Stimulated activated CD4-positive, alpha-beta T cell treated with anti-CD3 and anti-CD28 coated beads, Interleukin-2, amount 100 ng/mL, for 24 hours (primary cell): ENCODE measurements around the gene ITGB4.

Experiments used
- DNase-seq, 2 donors: peaks; one replicate each; pipeline ENCODE4 v3.0.0-alpha.2; 2020

ITGB4 gene

DNA sequence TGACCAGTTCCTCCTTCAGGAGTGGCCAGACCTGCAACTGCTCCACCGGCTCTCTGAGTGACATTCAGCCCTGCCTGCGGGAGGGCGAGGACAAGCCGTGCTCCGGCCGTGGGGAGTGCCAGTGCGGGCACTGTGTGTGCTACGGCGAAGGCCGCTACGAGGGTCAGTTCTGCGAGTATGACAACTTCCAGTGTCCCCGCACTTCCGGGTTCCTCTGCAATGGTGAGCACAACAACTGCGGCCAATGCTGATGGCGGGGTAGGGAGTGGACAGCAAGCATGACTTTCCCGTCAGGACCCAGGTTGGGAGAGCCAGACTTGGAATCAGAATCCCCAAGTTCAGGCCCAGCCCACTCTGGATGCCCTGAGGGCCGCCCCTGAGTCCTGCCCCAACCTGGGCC is 12.2 kb downstream of the ITGB4 start:
- DNase-seq = no peak

DNA sequence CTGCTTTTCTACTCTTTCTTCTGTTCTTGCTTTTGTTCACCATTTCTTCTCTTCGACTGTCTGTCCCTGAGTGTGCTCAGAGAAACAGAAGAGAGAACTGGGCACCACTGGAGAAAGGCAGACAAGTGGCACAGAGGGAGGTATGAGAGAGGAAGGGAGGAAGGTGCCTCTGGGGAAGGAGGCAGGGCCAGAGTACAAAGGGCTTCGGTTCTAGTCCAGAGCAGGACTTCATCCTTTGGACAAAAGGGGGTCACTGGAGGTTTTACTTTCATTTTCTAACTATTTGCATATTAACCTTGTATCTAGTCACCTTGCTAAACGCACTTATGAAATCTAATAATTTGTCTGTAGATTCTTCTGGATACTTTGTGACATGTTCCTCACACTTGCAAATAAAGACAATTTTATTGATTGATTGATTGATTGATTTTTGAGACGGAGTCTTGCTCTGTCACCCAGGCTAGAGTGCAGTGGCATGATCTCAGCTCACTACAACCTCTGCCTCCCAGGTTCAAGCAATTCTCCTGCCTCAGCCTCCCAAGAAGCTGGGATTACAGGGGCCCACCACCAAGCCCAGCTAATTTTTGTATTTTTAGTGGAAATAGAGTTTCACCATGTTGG is 13.5 kb downstream of the ITGB4 start:
- no peak for DNase-seq

DNA sequence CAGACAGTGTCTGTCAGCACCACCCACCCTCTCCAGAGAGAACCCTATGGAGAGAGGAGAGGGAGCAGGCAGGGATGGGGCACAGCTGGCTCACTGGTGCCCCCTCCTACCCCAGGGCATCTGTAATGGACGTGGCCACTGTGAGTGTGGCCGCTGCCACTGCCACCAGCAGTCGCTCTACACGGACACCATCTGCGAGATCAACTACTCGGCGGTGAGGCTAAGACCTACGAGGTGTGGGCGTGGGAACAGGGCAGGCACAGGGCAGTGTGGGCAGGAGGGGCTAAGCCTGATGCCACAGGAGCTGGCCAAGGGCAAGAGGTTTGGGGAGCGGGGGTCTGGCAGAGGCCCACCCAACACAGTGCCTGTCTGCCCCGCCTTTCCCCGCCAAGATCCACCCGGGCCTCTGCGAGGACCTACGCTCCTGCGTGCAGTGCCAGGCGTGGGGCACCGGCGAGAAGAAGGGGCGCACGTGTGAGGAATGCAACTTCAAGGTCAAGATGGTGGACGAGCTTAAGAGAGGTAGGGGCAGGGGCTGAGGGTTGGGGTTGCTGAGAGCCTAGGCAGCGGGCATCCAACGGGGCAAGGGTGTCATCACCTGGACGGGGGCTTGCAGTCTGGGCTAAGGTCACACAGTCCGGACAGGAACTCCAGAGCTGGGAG is 15.0 kb downstream of the ITGB4 start:
- DNase-seq = no peak

DNA sequence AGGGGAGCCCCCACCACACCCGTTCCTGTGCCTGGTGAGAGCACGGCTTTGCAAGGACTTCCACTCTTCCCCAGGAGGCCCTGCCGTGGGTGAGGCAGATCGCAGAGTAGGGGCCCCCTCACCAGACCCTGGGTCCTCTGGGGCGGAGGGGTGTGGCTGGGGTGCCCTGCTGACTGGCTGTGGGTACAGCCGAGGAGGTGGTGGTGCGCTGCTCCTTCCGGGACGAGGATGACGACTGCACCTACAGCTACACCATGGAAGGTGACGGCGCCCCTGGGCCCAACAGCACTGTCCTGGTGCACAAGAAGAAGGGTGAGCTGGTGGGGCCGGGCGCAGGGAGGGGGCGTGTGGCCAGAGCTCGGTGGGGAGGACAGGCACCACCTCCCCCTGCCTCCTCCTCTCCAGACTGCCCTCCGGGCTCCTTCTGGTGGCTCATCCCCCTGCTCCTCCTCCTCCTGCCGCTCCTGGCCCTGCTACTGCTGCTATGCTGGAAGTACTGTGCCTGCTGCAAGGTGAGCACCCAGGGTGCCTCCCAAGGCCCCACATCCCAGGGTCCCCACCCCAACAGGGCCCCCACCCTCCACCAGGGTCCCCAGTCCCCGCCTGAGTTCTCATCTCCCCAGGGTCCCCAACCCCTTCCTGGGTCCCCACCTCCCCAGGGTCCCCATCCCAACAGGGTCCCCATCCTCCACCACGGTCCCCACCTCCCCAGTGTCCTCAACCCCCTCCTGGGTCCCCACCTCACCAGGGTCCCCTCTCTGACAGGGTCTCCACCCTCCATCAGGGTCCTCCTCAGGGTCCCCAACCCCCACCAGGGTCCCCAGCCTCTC is 16.1 kb downstream of the ITGB4 start:
- DNase-seq = no peak

DNA sequence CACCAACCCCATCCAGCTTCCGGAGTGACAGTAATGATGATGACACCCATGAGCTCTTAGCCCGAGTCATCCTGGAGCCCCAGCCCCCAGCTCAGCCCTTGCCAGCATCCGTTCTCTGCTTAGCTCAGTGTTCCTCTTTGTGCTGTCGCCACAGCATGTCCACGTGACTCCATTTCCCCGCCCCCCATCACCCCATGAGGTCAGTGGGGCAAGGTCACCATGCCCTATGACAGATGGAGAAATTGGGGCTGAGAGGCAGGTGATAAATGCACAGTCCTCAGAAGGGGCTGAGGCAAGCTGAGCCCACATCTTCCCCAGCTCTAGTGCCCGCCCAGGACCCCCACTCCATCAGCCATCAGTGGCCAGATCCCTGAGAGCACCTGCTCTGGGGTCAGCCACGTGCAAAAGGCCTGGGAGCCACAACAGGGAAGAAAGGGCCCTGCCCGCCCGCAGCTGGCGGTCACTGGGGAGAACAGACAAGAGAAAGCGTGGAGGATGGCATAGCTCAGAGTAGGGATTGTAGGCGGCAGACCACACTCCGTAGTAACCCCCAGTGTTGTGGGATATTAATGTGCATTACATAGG is 17.1 kb downstream of the ITGB4 start:
- no peak for DNase-seq

DNA sequence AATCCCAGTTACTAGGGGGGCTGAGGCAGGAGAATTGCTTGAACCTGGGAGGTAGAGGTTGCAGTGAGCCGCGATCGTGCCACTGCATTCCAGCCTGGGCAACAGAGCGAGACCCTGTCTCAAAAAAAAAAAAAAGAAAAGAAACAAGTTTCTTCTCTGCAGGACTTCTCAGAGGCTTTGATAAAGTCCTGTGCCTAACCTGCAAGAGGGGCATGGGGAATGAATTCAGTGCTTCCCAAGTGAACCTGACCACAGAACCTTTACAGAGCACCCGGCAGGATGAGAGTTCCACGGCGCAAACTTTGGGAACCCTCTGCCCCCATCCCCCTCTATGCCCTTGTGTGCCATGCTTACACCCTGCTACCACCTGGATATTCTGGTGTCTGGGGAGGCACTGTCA is 17.9 kb downstream of the ITGB4 start:
- no peak for DNase-seq

DNA sequence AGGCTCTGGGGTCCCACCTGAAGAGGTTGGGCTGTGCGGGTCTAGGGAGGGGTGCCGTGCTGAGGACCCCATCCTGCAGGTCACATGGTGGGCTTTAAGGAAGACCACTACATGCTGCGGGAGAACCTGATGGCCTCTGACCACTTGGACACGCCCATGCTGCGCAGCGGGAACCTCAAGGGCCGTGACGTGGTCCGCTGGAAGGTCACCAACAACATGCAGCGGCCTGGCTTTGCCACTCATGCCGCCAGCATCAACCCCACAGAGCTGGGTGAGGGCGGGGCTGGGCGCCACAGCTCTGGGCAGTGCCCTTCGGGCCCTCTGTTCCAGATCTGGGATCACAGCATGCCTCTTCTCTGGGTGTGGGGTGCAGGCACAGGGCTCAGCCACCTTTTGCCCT is 18.5 kb downstream of the ITGB4 start:
- no peak for DNase-seq

DNA sequence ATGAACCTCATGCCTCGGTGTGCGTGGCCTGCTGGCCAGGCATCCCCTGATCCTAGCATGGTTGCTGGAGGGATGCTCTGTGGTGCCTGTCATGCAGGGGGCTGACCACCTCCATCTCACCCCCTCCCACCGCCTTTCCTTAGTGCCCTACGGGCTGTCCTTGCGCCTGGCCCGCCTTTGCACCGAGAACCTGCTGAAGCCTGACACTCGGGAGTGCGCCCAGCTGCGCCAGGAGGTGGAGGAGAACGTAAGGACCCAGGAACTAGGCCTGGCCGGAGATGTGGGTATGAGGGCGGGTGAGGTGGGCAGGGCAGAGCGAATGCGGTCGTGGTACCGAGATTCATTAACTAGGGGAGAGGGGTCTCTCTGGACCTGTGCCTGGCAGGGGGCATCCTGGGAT is 19.0 kb downstream of the ITGB4 start:
- no peak for DNase-seq

DNA sequence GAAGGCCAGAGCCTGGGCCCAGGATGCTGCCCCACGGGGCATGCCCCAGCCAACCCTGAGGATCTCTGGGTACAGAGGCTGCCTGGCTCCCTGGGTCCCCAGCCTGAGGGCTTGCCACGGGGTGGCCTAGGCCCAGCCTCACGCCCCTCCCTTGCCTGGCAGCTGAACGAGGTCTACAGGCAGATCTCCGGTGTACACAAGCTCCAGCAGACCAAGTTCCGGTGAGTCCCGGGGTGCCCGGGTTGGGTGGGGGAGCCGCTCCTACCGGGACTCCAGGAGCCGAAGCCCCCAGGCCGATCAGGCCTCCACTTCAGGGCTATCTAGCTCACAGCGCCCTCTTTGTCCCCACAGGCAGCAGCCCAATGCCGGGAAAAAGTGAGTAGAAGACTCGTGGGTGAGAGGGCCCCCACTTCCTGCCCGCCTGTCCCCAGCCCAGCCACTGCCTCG is 19.4 kb downstream of the ITGB4 start:
- DNase-seq = no peak

DNA sequence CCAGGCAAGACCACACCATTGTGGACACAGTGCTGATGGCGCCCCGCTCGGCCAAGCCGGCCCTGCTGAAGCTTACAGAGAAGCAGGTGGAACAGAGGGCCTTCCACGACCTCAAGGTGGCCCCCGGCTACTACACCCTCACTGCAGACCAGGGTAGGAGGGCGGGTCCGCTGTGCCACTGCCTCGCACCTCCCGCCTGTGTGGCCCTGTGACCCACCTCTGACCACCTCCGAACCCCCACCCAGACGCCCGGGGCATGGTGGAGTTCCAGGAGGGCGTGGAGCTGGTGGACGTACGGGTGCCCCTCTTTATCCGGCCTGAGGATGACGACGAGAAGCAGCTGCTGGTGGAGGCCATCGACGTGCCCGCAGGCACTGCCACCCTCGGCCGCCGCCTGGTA is 21.1 kb downstream of the ITGB4 start:
- DNase-seq = no peak

DNA sequence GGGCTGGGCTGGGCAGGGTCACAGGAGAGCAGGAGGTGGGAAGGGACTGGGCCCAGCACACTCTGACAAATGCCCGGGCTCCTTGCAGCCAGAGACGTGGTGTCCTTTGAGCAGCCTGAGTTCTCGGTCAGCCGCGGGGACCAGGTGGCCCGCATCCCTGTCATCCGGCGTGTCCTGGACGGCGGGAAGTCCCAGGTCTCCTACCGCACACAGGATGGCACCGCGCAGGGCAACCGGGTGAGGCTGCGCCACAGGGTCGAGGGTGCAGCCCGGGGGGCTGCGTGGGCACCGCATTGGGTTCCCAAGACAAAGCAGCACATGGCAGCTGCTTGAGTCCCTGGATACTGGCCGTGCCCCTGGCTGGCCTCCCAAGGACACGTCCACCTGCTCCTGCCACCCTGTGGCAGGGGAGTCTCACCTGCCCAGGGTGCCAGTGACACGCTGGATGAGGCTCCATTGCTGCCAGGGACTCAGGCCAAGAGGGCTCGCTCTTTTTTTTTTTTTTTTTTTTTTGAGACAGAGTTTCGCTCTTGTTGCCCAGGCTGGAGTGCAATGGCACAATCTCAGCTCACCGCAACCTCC is 22.5 kb downstream of the ITGB4 start:
- no peak for DNase-seq

DNA sequence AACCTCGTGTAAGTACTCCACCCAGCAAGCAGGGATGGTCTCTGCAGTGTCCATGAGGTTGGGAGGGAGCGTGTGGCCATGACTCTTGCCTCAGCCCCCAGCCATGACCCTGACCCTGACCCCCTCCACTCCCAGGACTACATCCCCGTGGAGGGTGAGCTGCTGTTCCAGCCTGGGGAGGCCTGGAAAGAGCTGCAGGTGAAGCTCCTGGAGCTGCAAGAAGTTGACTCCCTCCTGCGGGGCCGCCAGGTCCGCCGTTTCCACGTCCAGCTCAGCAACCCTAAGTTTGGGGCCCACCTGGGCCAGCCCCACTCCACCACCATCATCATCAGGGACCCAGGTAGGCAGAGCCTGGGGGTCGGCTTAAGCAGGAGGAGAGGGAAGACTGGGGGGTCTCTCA is 27.4 kb downstream of the ITGB4 start:
- no peak for DNase-seq

DNA sequence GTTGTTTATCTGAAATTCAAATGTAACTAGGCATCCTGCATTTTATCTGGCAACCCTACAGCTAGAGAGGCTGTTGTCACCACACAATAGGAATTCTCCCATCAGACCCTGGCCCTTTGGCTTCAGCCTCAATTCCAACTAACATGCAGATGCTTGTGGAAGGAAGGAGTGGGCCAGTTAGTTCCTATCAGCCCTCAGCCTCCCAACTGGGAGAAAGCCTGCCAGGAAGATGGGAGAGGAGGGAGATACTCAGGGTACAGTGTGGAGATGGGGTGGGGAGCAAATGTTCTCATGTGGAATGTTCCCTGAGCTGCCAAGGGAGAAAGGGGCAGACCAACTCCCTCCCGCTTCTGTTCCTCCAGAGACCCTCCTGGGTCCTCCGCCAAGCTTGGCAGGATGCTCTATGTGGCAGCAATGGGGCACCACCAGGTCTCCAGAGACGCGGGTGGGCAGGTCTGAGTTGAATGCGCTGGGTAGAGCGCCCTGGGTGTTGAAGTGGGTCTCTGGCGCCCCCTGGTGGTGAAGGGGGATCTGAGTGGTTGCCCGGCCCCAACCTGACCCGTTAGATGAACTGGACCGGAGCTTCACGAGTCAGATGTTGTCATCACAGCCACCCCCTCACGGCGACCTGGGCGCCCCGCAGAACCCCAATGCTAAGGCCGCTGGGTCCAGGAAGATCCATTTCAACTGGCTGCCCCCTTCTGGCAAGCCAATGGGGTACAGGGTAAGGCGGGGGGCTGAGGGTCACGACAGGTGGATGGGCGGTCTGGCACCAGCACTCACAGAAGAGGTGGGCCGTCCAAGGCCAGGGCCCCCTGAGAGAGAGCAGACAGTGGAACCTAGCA is 28.5 kb downstream of the ITGB4 start:
- DNase-seq = peak; percentile 94 to 96

DNA sequence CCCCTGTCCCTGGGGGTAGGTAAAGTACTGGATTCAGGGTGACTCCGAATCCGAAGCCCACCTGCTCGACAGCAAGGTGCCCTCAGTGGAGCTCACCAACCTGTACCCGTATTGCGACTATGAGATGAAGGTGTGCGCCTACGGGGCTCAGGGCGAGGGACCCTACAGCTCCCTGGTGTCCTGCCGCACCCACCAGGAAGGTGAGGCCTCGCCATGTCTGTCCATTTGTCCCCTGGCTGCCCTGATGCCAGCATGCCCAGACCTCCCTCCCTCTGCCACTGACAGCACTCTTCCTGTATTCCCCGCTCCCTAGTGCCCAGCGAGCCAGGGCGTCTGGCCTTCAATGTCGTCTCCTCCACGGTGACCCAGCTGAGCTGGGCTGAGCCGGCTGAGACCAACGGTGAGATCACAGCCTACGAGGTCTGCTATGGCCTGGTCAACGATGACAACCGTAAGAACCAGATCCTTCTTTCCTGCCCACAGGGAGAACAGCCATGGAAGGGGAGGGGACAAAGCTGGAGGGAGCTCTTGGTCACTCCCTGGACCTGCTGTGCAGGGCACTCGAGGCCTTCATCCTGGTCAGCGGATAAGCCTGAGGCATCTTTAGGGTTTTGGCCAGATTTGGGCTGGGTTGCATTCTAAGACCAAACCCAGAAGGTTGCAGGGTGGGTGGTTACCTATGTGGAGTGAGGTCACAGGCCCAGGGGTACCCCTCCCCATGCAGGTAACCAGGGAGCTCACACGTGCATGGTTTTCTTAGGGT is 29.6 kb downstream of the ITGB4 start:
- no peak for DNase-seq

DNA sequence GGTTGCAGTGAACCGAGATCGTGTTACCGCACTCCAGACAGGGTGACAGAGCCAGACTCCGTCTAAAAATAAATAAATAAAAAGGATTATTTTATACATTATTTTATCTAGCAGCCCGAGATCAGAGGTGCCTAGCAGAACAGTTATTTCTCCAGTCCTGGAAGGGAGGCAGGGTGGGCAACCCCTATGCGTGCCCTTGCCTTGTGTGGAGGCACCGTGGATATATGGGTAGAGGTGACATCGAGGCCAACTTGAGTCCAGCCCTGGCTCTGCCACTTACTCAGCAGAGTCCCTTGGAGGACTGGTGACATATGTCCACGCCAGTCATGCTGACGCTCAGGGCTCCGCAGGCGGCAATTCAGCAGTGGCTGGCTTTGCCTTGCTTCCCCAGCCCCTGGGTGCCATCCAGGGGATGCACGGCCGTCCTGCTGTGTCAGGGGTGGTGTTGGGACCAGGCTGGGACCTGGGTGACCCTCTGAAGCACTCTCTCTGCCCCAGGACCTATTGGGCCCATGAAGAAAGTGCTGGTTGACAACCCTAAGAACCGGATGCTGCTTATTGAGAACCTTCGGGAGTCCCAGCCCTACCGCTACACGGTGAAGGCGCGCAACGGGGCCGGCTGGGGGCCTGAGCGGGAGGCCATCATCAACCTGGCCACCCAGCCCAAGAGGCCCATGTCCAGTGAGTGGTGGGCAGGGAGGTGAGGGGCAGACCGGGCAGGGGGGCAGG is 30.6 kb downstream of the ITGB4 start:
- no peak for DNase-seq

DNA sequence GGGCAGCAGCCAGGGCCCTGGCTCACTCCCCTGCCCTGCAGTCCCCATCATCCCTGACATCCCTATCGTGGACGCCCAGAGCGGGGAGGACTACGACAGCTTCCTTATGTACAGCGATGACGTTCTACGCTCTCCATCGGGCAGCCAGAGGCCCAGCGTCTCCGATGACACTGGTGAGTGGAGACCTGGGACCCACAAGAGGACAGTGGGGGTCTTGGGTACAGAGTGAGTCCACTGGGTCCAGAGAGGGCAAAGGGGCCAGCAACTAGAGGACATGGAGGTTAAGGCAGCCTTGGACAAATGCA is 31.1 kb downstream of the ITGB4 start:
- no peak for DNase-seq

DNA sequence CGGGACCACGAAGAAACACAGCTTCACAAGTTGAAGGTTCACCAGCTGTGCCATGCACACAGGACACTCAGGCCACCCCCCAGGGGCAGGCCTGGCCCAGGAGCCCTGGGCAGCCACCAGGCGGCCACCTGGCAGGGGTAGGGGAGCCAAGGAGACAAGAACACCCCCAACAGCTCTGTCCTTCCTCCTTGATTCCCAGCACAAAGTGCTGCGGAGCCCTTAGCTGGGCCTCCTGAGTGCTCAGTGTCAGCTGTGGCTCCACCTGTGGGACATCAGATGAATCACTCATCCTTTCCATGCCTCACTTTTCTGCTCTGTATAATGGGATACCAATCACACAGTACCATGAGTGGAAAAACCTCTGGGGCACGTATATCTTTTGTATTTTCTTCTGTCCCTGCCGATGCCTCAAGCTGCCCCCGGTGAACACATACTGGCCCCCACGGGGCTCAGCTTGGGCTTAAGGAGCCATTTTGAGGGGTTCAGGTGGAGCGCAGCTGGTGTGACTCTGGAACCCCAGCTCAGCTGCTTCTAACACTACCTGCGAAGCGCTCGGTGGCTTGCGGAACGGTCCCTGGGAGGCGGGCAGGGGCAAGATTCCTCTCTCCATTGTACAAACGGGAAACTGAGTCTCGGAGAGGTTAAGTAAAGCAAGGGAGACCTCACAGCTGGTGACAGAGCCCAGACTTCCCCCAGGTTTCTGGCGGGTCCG is 31.7 kb downstream of the ITGB4 start:
- no peak for DNase-seq

DNA sequence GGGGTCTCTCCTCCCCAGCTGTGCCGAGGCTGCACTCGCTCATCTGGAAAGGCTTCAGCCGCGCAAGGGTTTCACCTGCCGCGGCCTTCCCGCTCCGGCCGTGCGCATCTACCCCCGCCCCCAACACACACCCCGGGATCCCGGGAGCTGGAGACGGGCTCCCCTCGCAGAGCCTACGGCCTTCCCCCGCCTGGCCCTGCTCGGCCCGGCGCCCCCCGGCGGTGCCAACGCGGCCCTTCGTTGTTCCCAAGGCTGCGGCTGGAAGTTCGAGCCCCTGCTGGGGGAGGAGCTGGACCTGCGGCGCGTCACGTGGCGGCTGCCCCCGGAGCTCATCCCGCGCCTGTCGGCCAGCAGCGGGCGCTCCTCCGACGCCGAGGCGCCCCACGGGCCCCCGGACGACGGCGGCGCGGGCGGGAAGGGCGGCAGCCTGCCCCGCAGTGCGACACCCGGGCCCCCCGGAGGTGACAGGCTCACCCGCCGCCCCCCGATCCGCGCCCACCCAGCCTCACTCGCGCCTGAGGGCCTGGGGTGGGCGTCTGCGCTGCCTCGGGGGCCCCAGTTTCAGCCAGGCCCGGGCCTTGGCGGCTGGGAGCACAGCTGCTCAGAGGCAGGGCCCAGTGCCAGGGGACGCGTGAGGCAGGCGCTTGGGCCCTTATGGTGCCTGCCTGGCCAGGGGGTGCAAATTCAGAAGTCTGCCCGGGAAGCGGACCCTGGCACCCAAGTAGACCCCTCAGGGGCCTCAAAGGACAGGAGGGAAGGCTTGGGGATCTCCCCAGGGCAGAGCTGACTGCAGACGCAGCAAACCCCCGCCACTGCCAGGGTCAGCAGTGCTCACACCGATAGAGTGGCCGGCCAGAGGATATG is 32.5 kb downstream of the ITGB4 start:
- DNase-seq = peak; percentile 76 to 78
